Lower lobe of right lung (tissue), 2 donors: Measurements from ENCODE around the gene CDS2. TPM values are rescaled to one million over a fixed set of nuclear protein-coding genes. Genes with fewer than 3 reads are reported as not detected.
A peak's percentile ranks its signal among the peaks of the same experiment; 100 is the strongest.

ENCODE experiments used
- ATAC-seq, 2 donors: fragments of 200-7000 bp; cut with Tn5 transposase; one replicate each; pipeline ENCODE4 v1.9.1; 2020 to 2022; ENCODE audit warnings: mild to moderate bottlenecking in 2 of 2, moderate library complexity in 2 of 2
- DNase-seq: peaks from one replicate; pipeline ENCODE4 v3.0.0-alpha.2; 2020
- H3K27ac ChIP-seq: fragments of 200-600 bp; one replicate; pipeline ENCODE4 v1.8.0; 2022
- H3K27me3 ChIP-seq: fragments of 200-600 bp; one replicate; pipeline ENCODE4 v1.8.0; 2022; ENCODE audit warnings: low read depth
- H3K36me3 ChIP-seq: fragments of 200-600 bp; one replicate; pipeline ENCODE4 v1.8.0; 2022; ENCODE audit warnings: mild to moderate bottlenecking
- H3K4me1 ChIP-seq: fragments of 200-600 bp; one replicate; pipeline ENCODE4 v1.8.0; 2022
- H3K4me3 ChIP-seq: fragments of 200-600 bp; one replicate; pipeline ENCODE4 v1.8.0; 2022; ENCODE audit warnings: mild to moderate bottlenecking
- H3K9me3 ChIP-seq: fragments of 200-600 bp; one replicate; pipeline ENCODE4 v1.8.0; 2022
- intact Hi-C: fragments of 100-400 bp; cut with DNase I; formaldehyde crosslinking; loops from one replicate; pipeline ENCODE4 v1.11.0; 2022
- total RNA-seq: library from RNA; stranded (reverse); fragmentation: NEBNext Ultra II Directional; extraction: Animal tissue kit (Norgen Biotek cat#: 25700); gene quantifications from one replicate; pipeline ENCODE4 v1.2.1, GENCODE V29; 2021
- TF ChIP-seq, protein P1 (sequence below): fragments of 200-600 bp; IDR thresholded peaks from one replicate; pipeline ENCODE4 v1.8.0; 2022; ENCODE audit warnings: antibody characterized with exemption, mild to moderate bottlenecking
- donor health status: DM: no; HTN: yes; CAD: no; lungs with severe emphysema.

CDS2 gene
- total RNA-seq, 1 donor from 2014 or later = 63.3 TPM

DNA sequence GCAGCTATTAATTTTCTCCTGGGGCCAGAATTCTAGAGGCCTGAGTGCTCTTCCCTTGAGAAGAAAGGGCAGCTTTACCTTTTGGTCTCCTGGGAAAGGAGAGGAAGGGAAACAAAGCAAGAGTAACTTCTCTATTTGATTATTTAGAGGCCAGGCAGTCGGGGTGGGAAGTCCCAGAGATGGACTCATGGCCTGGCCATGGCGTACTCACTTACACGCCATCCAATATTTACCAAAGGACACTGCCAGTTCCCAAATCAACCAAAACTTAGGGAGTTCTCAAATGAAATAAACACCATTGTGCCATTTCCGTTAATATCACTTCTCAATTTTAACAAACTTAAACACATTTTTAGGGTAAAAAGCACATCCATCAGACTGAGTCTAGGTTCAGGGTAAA lies 76.6 kb downstream of the CDS2 start:
- Histone ChIP-seq H3K4me1 (no peaks in the 10 kb centered on the region), H3K27ac (no peak overlapping the region), H3K36me3 (peaks cover 6% of the 10 kb centered on the region), H3K9me3 (no peaks in the 10 kb centered on the region), H3K4me3 (no peak overlapping the region), H3K27me3 (no peaks in the 10 kb centered on the region)
- intact Hi-C loops = no loop called here
- DNase-seq = no peak
- ATAC-seq = no peak
- TF ChIP-seq, protein P1, sequence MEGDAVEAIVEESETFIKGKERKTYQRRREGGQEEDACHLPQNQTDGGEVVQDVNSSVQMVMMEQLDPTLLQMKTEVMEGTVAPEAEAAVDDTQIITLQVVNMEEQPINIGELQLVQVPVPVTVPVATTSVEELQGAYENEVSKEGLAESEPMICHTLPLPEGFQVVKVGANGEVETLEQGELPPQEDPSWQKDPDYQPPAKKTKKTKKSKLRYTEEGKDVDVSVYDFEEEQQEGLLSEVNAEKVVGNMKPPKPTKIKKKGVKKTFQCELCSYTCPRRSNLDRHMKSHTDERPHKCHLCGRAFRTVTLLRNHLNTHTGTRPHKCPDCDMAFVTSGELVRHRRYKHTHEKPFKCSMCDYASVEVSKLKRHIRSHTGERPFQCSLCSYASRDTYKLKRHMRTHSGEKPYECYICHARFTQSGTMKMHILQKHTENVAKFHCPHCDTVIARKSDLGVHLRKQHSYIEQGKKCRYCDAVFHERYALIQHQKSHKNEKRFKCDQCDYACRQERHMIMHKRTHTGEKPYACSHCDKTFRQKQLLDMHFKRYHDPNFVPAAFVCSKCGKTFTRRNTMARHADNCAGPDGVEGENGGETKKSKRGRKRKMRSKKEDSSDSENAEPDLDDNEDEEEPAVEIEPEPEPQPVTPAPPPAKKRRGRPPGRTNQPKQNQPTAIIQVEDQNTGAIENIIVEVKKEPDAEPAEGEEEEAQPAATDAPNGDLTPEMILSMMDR = no peak

DNA sequence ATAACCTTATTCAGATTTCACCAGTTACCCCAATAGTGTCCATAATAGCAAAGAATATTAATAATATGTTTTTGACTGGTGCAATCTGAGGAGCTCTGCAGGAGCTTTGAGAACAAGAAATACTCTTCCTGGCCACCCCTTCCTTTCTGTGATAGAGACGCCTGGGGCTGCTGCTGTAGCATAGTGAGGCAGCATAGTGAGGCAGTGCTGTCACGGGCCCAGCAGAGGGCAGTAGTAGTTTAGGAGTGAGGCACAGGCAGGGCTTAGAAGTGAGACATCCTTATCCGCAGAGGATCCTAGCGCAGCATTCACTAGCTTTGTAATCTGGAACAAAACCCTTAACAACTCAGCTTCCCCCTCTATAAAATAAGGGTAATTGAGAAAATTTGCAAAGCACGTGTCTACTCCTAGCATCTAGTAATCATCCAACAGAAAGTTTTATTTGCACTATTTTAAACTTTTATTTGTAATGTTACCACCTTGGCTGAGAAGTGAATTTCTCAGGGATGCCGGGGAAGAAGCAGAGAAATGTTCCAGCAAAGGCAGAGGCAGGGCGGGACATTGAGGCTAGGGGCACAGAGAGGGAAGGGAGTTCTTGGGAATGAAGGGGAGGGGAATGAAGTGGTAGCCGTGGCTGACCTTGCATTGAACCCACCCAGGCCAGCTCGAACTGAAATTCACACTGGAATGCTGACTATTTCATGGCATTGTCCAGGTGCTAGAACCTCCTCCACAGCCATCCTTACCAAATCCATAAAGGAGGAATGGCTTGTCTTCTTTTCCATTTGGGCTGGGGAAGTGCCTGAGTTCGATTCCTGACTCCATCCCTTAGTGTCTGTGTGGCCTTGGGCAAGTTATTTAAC lies 78.8 kb downstream of the CDS2 start:
- no peak overlapping the region for H3K4me3 ChIP-seq
- no peak overlapping the region for H3K27ac ChIP-seq
- no peaks in the 10 kb centered on the region for H3K9me3 ChIP-seq
- peak; percentile 73 for DNase-seq
- no peaks in the 10 kb centered on the region for H3K27me3 ChIP-seq
- intact Hi-C loops = no loop called here
- ATAC-seq = peak; percentile 95
- no peaks in the 10 kb centered on the region for H3K36me3 ChIP-seq
- TF ChIP-seq, protein P1 = peak; percentile 84
- no peaks in the 10 kb centered on the region for H3K4me1 ChIP-seq

DNA sequence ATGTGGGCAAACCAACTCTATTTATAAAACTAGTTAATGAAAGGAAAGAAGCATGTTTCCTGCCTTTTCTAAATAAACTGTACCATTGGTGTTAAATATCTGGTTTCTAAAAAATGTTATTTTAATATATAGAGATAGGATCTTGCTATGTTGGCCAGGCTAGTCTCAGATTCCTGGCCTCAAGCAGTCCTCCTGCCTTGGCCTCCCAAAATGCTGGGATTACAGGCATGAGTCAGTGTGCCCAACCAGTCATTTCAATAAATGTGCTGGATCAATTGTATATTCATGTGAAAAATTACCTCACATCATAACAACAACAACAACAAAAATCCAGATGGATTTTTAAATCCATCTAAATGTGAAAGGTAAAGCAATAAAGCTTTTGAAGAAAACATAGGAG lies 80.3 kb downstream of the CDS2 start:
- no peak for DNase-seq
- TF ChIP-seq, protein P1 = no peak
- no peaks in the 10 kb centered on the region for H3K9me3 ChIP-seq
- no peak for ATAC-seq
- no peaks in the 10 kb centered on the region for H3K4me1 ChIP-seq
- no peaks in the 10 kb centered on the region for H3K27me3 ChIP-seq
- no peak overlapping the region for H3K27ac ChIP-seq
- no peaks in the 10 kb centered on the region for H3K36me3 ChIP-seq
- no peak overlapping the region for H3K4me3 ChIP-seq
- intact Hi-C loops = no loop called here

GRCh38 chr20:5211803-5212714 lies 85.3 kb downstream of the CDS2 start:
- intact Hi-C loops = no loop called here
- no peak overlapping the region for H3K27ac ChIP-seq
- DNase-seq (no peak), ATAC-seq (no peak)
- no peak overlapping the region for H3K4me3 ChIP-seq
- H3K4me1 ChIP-seq = peaks cover 14% of the 10 kb centered on the region
- TF ChIP-seq, protein P1 = no peak
- no peaks in the 10 kb centered on the region for H3K36me3 ChIP-seq
- H3K27me3 ChIP-seq = no peaks in the 10 kb centered on the region
- no peaks in the 10 kb centered on the region for H3K9me3 ChIP-seq

DNA sequence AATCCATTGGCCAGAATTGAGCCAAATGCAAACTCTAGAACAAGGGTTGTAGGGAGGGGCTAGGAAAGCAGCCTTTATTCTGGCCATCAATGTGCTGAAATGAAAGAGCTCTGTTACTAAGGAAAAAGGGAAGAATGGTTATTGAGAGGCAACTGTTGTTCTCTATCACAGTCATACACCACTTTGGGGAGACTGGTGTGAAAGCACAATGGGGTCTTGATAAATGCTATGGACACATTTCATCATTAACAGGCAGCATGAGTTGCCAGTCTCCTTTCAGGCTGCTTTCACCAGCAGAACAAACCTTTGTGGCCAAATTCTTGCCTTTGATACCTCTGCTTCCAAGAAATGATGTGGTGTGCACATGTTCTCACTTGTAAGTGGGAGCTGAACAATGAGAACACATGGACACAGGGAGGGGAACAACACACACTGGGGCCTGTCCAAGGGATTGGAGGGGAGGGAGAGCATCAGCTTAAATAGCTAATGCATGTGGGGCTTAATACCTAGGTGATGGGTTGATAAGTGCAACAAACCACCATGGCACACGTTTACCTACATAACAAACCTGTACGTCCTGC lies 86.2 kb downstream of the CDS2 start:
- Histone ChIP-seq H3K4me1 (peaks cover 14% of the 10 kb centered on the region), H3K4me3 (no peak overlapping the region), H3K27me3 (no peaks in the 10 kb centered on the region), H3K36me3 (no peaks in the 10 kb centered on the region), H3K9me3 (no peaks in the 10 kb centered on the region), H3K27ac (no peak overlapping the region)
- intact Hi-C loops = no loop called here
- no peak for ATAC-seq
- TF ChIP-seq, protein P1 = no peak
- no peak for DNase-seq
